Effector memory CD4-positive, alpha-beta T cell (primary cell): ENCODE data around the gene ADGRA1.

Experiments used
- DNase-seq, 3 donors: peaks; one replicate each; pipeline ENCODE4 v3.0.0-alpha.2; 2020
- H3K27ac ChIP-seq: 2 replicates; pipeline ENCODE4 v1.7.0; 2013; ENCODE audit warnings: mild to moderate bottlenecking, low read length, moderate library complexity; ENCODE audit not compliant: insufficient read depth, poor library complexity, severe bottlenecking
- H3K27me3 ChIP-seq: replicated peaks from 2 replicates; pipeline ENCODE4 v1.7.0; 2013; ENCODE audit warnings: mild to moderate bottlenecking, low read length; ENCODE audit not compliant: insufficient read depth, control insufficient read depth, poor library complexity, severe bottlenecking
- H3K36me3 ChIP-seq: 2 replicates; pipeline ENCODE4 v1.7.0; 2013; ENCODE audit warnings: mild to moderate bottlenecking, low read length, moderate library complexity; ENCODE audit not compliant: control insufficient read depth, insufficient read depth
- H3K4me1 ChIP-seq: 2 replicates; pipeline ENCODE4 v1.7.0; 2013; ENCODE audit warnings: low read length, mild to moderate bottlenecking; ENCODE audit not compliant: control insufficient read depth, insufficient read depth, poor library complexity, severe bottlenecking
- H3K4me3 ChIP-seq: 2 replicates; pipeline ENCODE4 v1.7.0; 2013; ENCODE audit warnings: low read length, low read depth, mild to moderate bottlenecking; ENCODE audit not compliant: insufficient read depth, poor library complexity, severe bottlenecking
- H3K9me3 ChIP-seq: 2 replicates; pipeline ENCODE4 v1.7.0; 2013; ENCODE audit warnings: mild to moderate bottlenecking, low read length, moderate library complexity; ENCODE audit not compliant: control insufficient read depth

ADGRA1 gene

DNA sequence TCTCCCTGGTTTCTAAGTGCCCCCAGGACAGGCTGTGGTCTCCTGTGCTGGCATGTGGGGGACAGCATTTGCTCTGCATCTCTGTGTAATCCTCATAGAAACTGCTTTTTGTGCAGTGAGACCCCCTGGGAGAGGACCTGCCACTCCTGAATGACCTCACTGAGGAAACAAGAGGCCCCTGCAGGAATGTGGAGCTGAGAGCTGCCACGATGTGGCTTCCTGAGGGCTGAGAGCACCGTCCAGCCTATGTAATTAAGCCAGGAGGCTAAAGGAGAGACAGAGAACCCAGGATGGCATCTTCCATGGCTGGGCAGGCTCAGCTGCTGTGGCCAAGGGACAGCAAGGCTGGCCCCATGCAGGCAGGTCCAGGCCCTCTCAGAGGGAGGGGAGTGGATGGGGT lies 32.3 kb upstream of the ADGRA1 start:
- DNase-seq: no peak
- H3K36me3 ChIP-seq: no peaks in the 10 kb centered on the region
- H3K4me3 ChIP-seq: no peak overlapping the region
- H3K27me3 ChIP-seq: no peaks in the 10 kb centered on the region
- H3K4me1 ChIP-seq: peaks cover 6% of the 10 kb centered on the region
- no peaks in the 10 kb centered on the region for H3K9me3 ChIP-seq
- no peak overlapping the region for H3K27ac ChIP-seq

GRCh38 chr10:133056001-133056400 lies 31.7 kb upstream of the ADGRA1 start:
- Histone ChIP-seq H3K36me3 (no peaks in the 10 kb centered on the region), H3K27me3 (no peaks in the 10 kb centered on the region), H3K4me1 (peaks cover 6% of the 10 kb centered on the region), H3K27ac (no peak overlapping the region), H3K4me3 (no peak overlapping the region), H3K9me3 (no peaks in the 10 kb centered on the region)
- no peak for DNase-seq

- Histone ChIP-seq H3K27me3 (no peaks in the 10 kb centered on the region), H3K4me3 (no peak overlapping the region), H3K9me3 (no peaks in the 10 kb centered on the region), H3K36me3 (no peaks in the 10 kb centered on the region), H3K4me1 (peaks cover 6% of the 10 kb centered on the region), H3K27ac (no peak overlapping the region)
- DNase-seq: no peak
Observed at GRCh38 chr10:133056651-133057178, 31.0 kb upstream of the ADGRA1 start.

DNA sequence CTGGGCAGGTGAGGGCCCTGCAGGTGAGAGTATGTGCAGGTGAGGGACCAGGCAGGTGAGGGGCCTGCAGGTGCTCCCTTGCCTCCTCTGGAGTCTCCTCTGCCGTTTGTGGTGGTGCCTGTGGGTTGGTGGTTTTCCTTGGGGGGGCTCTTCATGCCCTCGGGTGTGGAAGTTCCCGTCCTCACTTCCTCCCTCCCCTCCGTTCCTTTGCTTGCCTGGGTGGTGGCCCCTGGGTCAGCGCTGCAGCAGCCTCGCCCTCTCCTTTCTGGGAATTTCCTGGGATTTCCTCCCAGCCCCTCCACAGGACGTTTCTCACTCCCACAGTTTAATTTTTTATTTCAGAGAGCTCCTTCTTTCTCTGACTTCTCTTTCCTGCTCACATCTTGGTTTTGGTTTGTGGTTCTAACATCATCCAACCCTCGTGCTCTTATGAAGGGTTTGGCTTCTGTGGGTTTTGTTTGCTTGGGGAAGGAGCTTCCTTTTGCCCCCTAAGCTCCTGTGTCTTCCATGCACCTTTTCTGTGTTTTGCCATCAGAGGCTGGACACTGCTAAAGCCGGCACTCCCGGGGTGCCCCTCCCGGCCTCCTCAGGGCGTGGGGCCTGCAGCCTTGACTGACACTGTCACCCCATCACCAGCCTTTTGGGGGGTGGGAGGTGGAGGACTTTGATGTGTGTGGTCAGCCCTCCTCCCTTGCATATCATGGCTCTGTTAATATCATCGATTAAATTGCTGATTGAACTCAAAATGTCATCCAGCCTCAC lies 29.2 kb upstream of the ADGRA1 start:
- no peak for DNase-seq
- no peaks in the 10 kb centered on the region for H3K36me3 ChIP-seq
- H3K4me3 ChIP-seq: no peak overlapping the region
- no peaks in the 10 kb centered on the region for H3K27me3 ChIP-seq
- no peak overlapping the region for H3K27ac ChIP-seq
- peaks cover 6% of the 10 kb centered on the region for H3K4me1 ChIP-seq
- H3K9me3 ChIP-seq: no peaks in the 10 kb centered on the region

GRCh38 chr10:133059093-133059470 lies 28.6 kb upstream of the ADGRA1 start:
- no peaks in the 10 kb centered on the region for H3K27me3 ChIP-seq
- H3K4me3 ChIP-seq: no peak overlapping the region
- no peaks in the 10 kb centered on the region for H3K36me3 ChIP-seq
- no peaks in the 10 kb centered on the region for H3K9me3 ChIP-seq
- no peak for DNase-seq
- H3K4me1 ChIP-seq: peaks cover 6% of the 10 kb centered on the region
- H3K27ac ChIP-seq: no peak overlapping the region

GRCh38 chr10:133059571-133059970 lies 28.2 kb upstream of the ADGRA1 start:
- no peaks in the 10 kb centered on the region for H3K27me3 ChIP-seq
- no peaks in the 10 kb centered on the region for H3K9me3 ChIP-seq
- H3K36me3 ChIP-seq: no peaks in the 10 kb centered on the region
- H3K27ac ChIP-seq: no peak overlapping the region
- no peak overlapping the region for H3K4me3 ChIP-seq
- peaks cover 6% of the 10 kb centered on the region for H3K4me1 ChIP-seq
- DNase-seq: no peak

DNA sequence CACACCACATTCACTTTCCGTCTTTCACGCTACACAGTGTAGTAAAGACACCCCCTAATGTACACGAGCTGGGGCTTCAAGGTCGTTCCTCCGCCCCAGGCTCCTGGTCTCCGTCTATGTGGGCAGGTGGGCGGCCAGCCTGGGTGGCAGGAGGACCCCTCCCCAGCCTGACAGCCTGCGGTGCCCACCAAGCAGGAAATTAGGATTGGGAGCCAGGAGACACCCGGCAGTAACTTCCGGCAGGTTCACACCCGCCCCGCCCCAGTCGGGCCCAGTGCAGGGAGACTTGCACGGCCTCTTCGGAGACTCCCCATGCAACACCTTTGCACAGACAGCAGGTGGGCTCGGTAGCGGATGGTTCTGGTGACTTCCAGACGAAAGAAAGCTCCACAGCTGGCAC lies 27.7 kb upstream of the ADGRA1 start:
- peaks cover 6% of the 10 kb centered on the region for H3K4me1 ChIP-seq
- H3K4me3 ChIP-seq: no peak overlapping the region
- no peaks in the 10 kb centered on the region for H3K36me3 ChIP-seq
- H3K27me3 ChIP-seq: no peaks in the 10 kb centered on the region
- H3K9me3 ChIP-seq: no peaks in the 10 kb centered on the region
- no peak for DNase-seq
- H3K27ac ChIP-seq: no peak overlapping the region

DNA sequence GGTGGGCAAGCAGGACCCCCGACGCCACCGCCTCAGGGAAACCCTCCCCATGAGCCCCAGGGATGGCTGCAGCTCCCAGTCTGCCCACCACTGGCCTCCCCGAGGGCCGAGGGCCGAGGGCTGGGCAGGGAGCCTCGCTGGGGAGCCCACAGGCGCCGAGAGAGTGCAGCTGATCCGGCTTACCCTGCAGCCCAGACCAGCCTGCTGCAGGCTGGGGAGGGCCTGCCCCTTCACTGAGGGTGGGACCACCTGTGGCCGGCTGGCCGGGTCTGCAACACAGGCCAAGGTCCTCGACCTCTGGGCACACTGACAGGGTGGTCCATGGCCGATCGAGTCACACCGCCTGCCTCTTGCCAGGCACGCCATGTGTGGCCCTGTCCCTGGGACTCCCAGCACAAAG lies 27.3 kb upstream of the ADGRA1 start:
- Histone ChIP-seq H3K36me3 (no peaks in the 10 kb centered on the region), H3K27me3 (no peaks in the 10 kb centered on the region), H3K4me3 (no peak overlapping the region), H3K9me3 (no peaks in the 10 kb centered on the region), H3K4me1 (peaks cover 6% of the 10 kb centered on the region), H3K27ac (no peak overlapping the region)
- DNase-seq: no peak

- DNase-seq: no peak
- peaks cover 6% of the 10 kb centered on the region for H3K4me1 ChIP-seq
- H3K4me3 ChIP-seq: no peak overlapping the region
- no peaks in the 10 kb centered on the region for H3K27me3 ChIP-seq
- no peaks in the 10 kb centered on the region for H3K9me3 ChIP-seq
- H3K36me3 ChIP-seq: no peaks in the 10 kb centered on the region
- H3K27ac ChIP-seq: no peak overlapping the region
Observed at GRCh38 chr10:133060881-133061280, 26.8 kb upstream of the ADGRA1 start.

DNA sequence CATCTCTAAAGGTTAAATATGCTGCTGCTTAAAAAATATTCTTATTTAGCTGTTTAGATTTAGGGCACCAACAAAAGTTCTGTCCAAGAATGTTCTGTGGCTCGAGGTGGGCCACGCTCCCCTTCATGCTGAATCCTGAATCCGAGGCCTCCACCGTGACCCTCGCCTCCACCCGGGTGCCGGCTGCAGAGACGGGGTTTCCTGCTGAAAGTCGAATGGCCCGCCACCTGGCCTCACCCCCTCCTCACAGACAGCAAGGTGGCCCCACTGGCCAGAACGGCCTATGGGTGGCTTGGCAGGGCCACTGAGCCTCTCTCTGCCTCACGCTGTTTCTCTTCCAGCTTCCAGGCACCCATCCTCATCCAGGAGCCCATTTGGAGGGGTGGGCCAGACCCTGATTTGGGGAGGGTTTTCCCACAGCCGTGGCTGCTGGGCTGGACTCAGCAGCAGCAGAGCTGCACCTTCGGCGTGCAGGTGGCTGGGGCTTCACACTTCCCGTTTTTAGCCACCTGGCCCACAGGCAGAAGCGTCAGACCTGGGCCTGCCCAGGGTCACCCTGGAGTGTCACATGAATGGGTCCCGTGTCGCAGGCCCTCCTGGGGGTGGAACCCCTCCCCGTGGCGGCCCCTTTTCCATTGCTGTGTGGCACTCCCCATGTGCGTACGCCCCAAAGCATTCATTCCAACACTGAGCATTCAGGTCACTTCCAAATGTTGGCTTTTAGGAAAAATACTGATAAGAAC lies 26.3 kb upstream of the ADGRA1 start:
- Histone ChIP-seq H3K36me3 (no peaks in the 10 kb centered on the region), H3K4me1 (peaks cover 6% of the 10 kb centered on the region), H3K4me3 (no peak overlapping the region), H3K9me3 (no peaks in the 10 kb centered on the region), H3K27ac (no peak overlapping the region), H3K27me3 (no peaks in the 10 kb centered on the region)
- DNase-seq: no peak
